H1 (cell line): ENCODE results near the gene SKOR2. TPM values are rescaled to one million over a fixed set of nuclear protein-coding genes. Genes with fewer than 3 reads are reported as not detected.

ENCODE experiments used
- CTCF ChIA-PET: fragments of 300-600 bp; sonication (Branson Sonifier 250); formaldehyde crosslinking; loops from one replicate; lab custom pipeline; 2021; ENCODE audit not compliant: partially characterized antibody; lab: Charles Lee
- POLR2A ChIA-PET: fragments of 300-600 bp; sonication (Branson Sonifier 250); formaldehyde crosslinking; loops from one replicate; lab custom pipeline; 2021; ENCODE audit warnings: inconsistent platforms; ENCODE audit not compliant: partially characterized antibody; lab: Charles Lee
- DNase-seq, 2 experiments: peaks; one replicate each; pipeline versions ENCODE4 v3.0.0 to v3.0.0-alpha.2; 2010 to 2022; ENCODE audit warnings: low spot score in 2 of 2, low read depth in 1 of 2, mixed read lengths in 1 of 2
- FAIRE-seq: peaks from 2 replicates; lab custom pipeline; 2011; peaks lifted over from hg19 to GRCh38; lab: Jason Lieb, UNC
- H2AFZ ChIP-seq: 2 replicates; pipeline ENCODE4 v1.8.1; 2012; ENCODE audit warnings: low read length, inconsistent platforms
- H2AK5ac ChIP-seq: 2 replicates; pipeline ENCODE4 v1.6.1; 2013; ENCODE audit warnings: low read depth, low read length
- H2BK120ac ChIP-seq: replicated peaks from 2 replicates; pipeline ENCODE3; 2013; ENCODE audit warnings: low read depth, low read length, inconsistent platforms
- H2BK12ac ChIP-seq: 2 replicates; pipeline ENCODE4 v1.6.1; 2013; ENCODE audit warnings: low read depth, low read length
- H2BK15ac ChIP-seq: 2 replicates; pipeline ENCODE4 v1.6.1; 2013; ENCODE audit warnings: low read length
- H2BK20ac ChIP-seq: 2 replicates; pipeline ENCODE4 v1.6.1; 2013; ENCODE audit warnings: low read length
- H2BK5ac ChIP-seq: 2 replicates; pipeline ENCODE4 v1.6.1; 2013; ENCODE audit warnings: low read depth, low read length
- H3K14ac ChIP-seq: 2 replicates; pipeline ENCODE4 v1.6.1; 2013; ENCODE audit warnings: inconsistent platforms; ENCODE audit not compliant: insufficient read length
- H3K18ac ChIP-seq: 2 replicates; pipeline ENCODE4 v1.6.1; 2013; ENCODE audit warnings: low read length; ENCODE audit errors: extremely low read depth
- H3K23ac ChIP-seq: 2 replicates; pipeline ENCODE4 v1.6.1; 2013; ENCODE audit warnings: inconsistent platforms; ENCODE audit not compliant: insufficient read length
- H3K23me2 ChIP-seq: 2 replicates; pipeline ENCODE4 v1.6.1; 2013; ENCODE audit warnings: low read depth, low read length
- H3K27ac ChIP-seq: 2 replicates; pipeline ENCODE4 v1.6.1; 2011; ENCODE audit warnings: low read depth, low read length, inconsistent platforms
- H3K27me3 ChIP-seq, 4 experiments: replicated peaks in 1 of 4; 1 replicate in 1 of 4; 2 replicates in 3 of 4; pipeline versions ENCODE4 v1.6.1 to v1.8.1; 2011 to 2013; ENCODE audit warnings: low read length in 3 of 4, mild to moderate bottlenecking in 3 of 4, inconsistent platforms in 2 of 4, mixed read lengths in 2 of 4, moderate library complexity in 1 of 4; ENCODE audit not compliant: control insufficient read depth in 3 of 4, insufficient read depth in 3 of 4; ENCODE audit errors: extremely low read depth in 1 of 4
- H3K36me3 ChIP-seq, 4 experiments: 2 replicates each; pipeline versions ENCODE4 v1.6.1 to v1.8.1; 2011 to 2013; ENCODE audit warnings: mild to moderate bottlenecking in 4 of 4, low read length in 3 of 4, moderate library complexity in 2 of 4, control low read depth in 1 of 4, inconsistent platforms in 1 of 4; ENCODE audit not compliant: insufficient read depth in 4 of 4, control insufficient read depth in 2 of 4
- H3K4ac ChIP-seq: replicated peaks from 2 replicates; pipeline ENCODE3; 2013; ENCODE audit warnings: low read length, low read depth, mixed read lengths, inconsistent platforms; ENCODE audit not compliant: insufficient read length
- H3K4me1 ChIP-seq, 4 experiments: replicated peaks in 1 of 4; 1 replicate in 1 of 4; 2 replicates in 3 of 4; pipeline versions ENCODE4 v1.6.1 to v1.8.1; 2011 to 2013; ENCODE audit warnings: low read length in 3 of 4, inconsistent platforms in 2 of 4, mixed read lengths in 1 of 4; ENCODE audit not compliant: insufficient read depth in 4 of 4, control insufficient read depth in 3 of 4
- H3K4me2 ChIP-seq, 2 experiments: 2 replicates each; pipeline versions ENCODE4 v1.6.1 to v1.8.1; 2011 to 2013; ENCODE audit warnings: low read depth in 2 of 2, low read length in 2 of 2, control low read depth in 1 of 2, inconsistent platforms in 1 of 2, mild to moderate bottlenecking in 1 of 2; ENCODE audit not compliant: insufficient read depth in 1 of 2
- H3K4me3 ChIP-seq, 4 experiments: fragments of 200-600, 300-600 bp in 1 of 4; sonication (generic), shearing (Covaris generic), sonication (Bioruptor Twin) in 1 of 4; 2 replicates each; pipeline versions ENCODE4 v1.5.1 to v1.8.1; 2011 to 2016; ENCODE audit warnings: low read length in 4 of 4, low read depth in 3 of 4, control low read depth in 2 of 4, inconsistent platforms in 2 of 4, mild to moderate bottlenecking in 2 of 4, mixed read lengths in 1 of 4, moderate library complexity in 1 of 4; ENCODE audit not compliant: insufficient read depth in 2 of 4; ENCODE audit errors: extremely low read depth in 1 of 4
- H3K56ac ChIP-seq: replicated peaks from 2 replicates; pipeline ENCODE3; 2013; ENCODE audit warnings: low read depth, mild to moderate bottlenecking, mixed read lengths, low read length, inconsistent platforms; ENCODE audit not compliant: insufficient read length
- H3K79me1 ChIP-seq: 2 replicates; pipeline ENCODE4 v1.6.1; 2013; ENCODE audit warnings: low read depth, low read length, control low read depth
- H3K79me2 ChIP-seq, 2 experiments: 2 replicates each; pipeline versions ENCODE4 v1.6.1 to v1.8.1; 2012 to 2013; ENCODE audit warnings: low read length in 2 of 2, mild to moderate bottlenecking in 2 of 2, inconsistent platforms in 1 of 2; ENCODE audit not compliant: insufficient read depth in 2 of 2, control insufficient read depth in 1 of 2
- H3K9ac ChIP-seq, 4 experiments: replicated peaks in 1 of 4; 1 replicate in 1 of 4; 2 replicates in 3 of 4; pipeline versions ENCODE4 v1.6.1 to v1.8.1; 2011 to 2013; ENCODE audit warnings: low read depth in 3 of 4, low read length in 3 of 4, control low read depth in 2 of 4, mild to moderate bottlenecking in 2 of 4, moderate library complexity in 2 of 4, inconsistent platforms in 1 of 4; ENCODE audit errors: extremely low read depth in 1 of 4
- H3K9me3 ChIP-seq, 2 experiments: 2 replicates each; pipeline versions ENCODE4 v1.6.1 to v1.8.1; 2012 to 2013; ENCODE audit warnings: mild to moderate bottlenecking in 2 of 2, moderate library complexity in 2 of 2, control low read depth in 1 of 2, inconsistent platforms in 1 of 2, low read depth in 1 of 2, low read length in 1 of 2, mixed read lengths in 1 of 2; ENCODE audit not compliant: insufficient read depth in 2 of 2
- H4K20me1 ChIP-seq, 2 experiments: replicated peaks in 1 of 2; 2 replicates each; pipeline versions ENCODE3 to v1.8.1; 2011 to 2013; ENCODE audit warnings: inconsistent platforms in 2 of 2, low read length in 2 of 2, mild to moderate bottlenecking in 1 of 2; ENCODE audit not compliant: insufficient read depth in 2 of 2, control insufficient read depth in 1 of 2
- H4K5ac ChIP-seq: 2 replicates; pipeline ENCODE4 v1.6.1; 2013; ENCODE audit warnings: low read length, low read depth, mixed read lengths, inconsistent platforms; ENCODE audit not compliant: insufficient read length
- H4K8ac ChIP-seq: 2 replicates; pipeline ENCODE4 v1.8.0; 2013; ENCODE audit warnings: mild to moderate bottlenecking, moderate library complexity, low read length, inconsistent platforms; ENCODE audit not compliant: insufficient read depth; ENCODE audit errors: extremely low read depth
- H4K91ac ChIP-seq: replicated peaks from 2 replicates; pipeline ENCODE3; 2013; ENCODE audit warnings: low read length, mixed read lengths, inconsistent platforms; ENCODE audit not compliant: insufficient read length
- BACH1 ChIP-seq: IDR thresholded peaks from 2 replicates; pipeline ENCODE4 v1.6.1; 2012; ENCODE audit warnings: low read length, improper control_type of control experiment
- CBX8 ChIP-seq: fragments of 300-800, 300-1000 bp; sonication (generic); IDR thresholded peaks from 2 replicates; pipeline ENCODE4 v1.7.1; 2016; ENCODE audit warnings: low read depth, low read length, borderline replicate concordance
- CEBPB ChIP-seq: IDR thresholded peaks from 2 replicates; pipeline ENCODE4 v1.6.1; 2012; ENCODE audit warnings: low read depth, low read length
- CHD2 ChIP-seq: IDR thresholded peaks from 2 replicates; pipeline ENCODE4 v1.6.1; 2012; ENCODE audit warnings: low read length, improper control_type of control experiment
- FOSL1 ChIP-seq: IDR thresholded peaks from 2 replicates; pipeline ENCODE4 v1.6.1; 2011; ENCODE audit warnings: mild to moderate bottlenecking, low read depth, low read length, moderate library complexity; ENCODE audit not compliant: insufficient read depth
- HDAC2 ChIP-seq, 2 experiments: fragments of 300-600 bp in 1 of 2; sonication (generic) in 1 of 2; IDR thresholded peaks; 2 replicates each; pipeline ENCODE4 v1.6.1; 2011 to 2012; ENCODE audit warnings: low read depth in 2 of 2, low read length in 2 of 2, mild to moderate bottlenecking in 2 of 2, moderate library complexity in 2 of 2, borderline replicate concordance in 1 of 2, inconsistent platforms in 1 of 2
- NANOG ChIP-seq: IDR thresholded peaks from 2 replicates; pipeline ENCODE4 v1.6.1; 2011; ENCODE audit warnings: low read length, low read depth, mild to moderate bottlenecking, inconsistent platforms; ENCODE audit not compliant: insufficient read depth, poor library complexity, severe bottlenecking
- NRF1 ChIP-seq: IDR thresholded peaks from 2 replicates; pipeline ENCODE4 v1.6.1; 2011; ENCODE audit warnings: mild to moderate bottlenecking, low read depth, low read length, improper control_type of control experiment
- RFX5 ChIP-seq: IDR thresholded peaks from 2 replicates; pipeline ENCODE4 v1.6.1; 2011; ENCODE audit warnings: low read depth, low read length, improper control_type of control experiment, borderline replicate concordance
- SRF ChIP-seq: IDR thresholded peaks from 2 replicates; pipeline ENCODE4 v1.6.1; 2011; ENCODE audit warnings: mild to moderate bottlenecking, low read depth, low read length, moderate library complexity
- polyA plus RNA-seq, 7 experiments: library from polyadenylated mRNA; depleted of rRNA in 3 of 7; stranded (reverse) in 5 of 7; unstranded in 2 of 7; fragments of >200 nt in 5 of 7; fragments of 200-250 nt in 2 of 7; gene quantifications; 1 replicate in 5 of 7; 2 replicates in 1 of 7; 4 replicates in 1 of 7; pipeline versions ENCODE4 v1.2.1 to v1.2.3, GENCODE V29; 2011 to 2013; ENCODE audit warnings: missing spikeins in 2 of 7, mixed read lengths in 2 of 7
- total RNA-seq: library from RNA; stranded (reverse); fragmentation: NEBNext Ultra II Directional; extraction: Animal tissue kit (Norgen Biotek cat#: 25700); gene quantifications from 2 replicates; pipeline ENCODE4 v1.2.1, GENCODE V29; 2021
- TF ChIP-seq, protein P1 (sequence below): IDR thresholded peaks from 2 replicates; pipeline ENCODE4 v1.6.1; 2012; ENCODE audit warnings: inconsistent platforms

The SKOR2 gene
- total and polyA plus RNA-seq, 2 of the 8 experiments (the other 6 are each of a cell fraction or from before 2014, with no cell fraction given): 0.05 to 0.11 TPM

DNA sequence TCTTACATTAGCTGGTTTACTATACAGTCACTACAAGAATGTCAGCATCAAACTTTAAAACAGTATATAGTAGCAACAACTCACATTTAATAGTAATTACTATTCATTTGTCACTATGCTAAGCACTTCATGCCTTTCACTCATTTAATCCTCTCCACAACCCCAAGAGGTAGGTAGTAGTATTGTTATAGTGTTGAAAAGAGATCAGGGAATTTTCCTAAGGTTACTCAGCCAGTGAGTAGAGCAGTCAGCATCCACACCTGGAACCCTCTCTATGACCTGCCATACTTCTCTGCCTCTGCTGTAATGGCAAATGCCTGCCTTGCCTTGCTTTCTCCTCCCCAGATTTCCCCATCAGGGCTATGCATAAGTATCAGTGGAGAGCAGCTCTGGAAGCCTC, 24.8 kb downstream of the SKOR2 start:
- H2BK120ac ChIP-seq: no peak overlapping the region
- no peaks in the 10 kb centered on the region for H4K20me1 ChIP-seq
- H2BK5ac ChIP-seq: no peak overlapping the region
- no peaks in the 10 kb centered on the region for H3K79me1 ChIP-seq
- H2BK20ac ChIP-seq: no peak overlapping the region
- H3K56ac ChIP-seq: no peak overlapping the region
- no peak for DNase-seq
- no peaks in the 10 kb centered on the region for H3K23me2 ChIP-seq
- POLR2A ChIA-PET: no interaction called here
- no peak overlapping the region for H3K9ac ChIP-seq
- no peak overlapping the region for H2AK5ac ChIP-seq
- H3K4me3 ChIP-seq: no peak overlapping the region
- no peak overlapping the region for H4K5ac ChIP-seq
- no peaks in the 10 kb centered on the region for H3K79me2 ChIP-seq
- peaks cover 0 to 3% (median 0%) of the 10 kb centered on the region in 4 experiments; a peak in 2 of 7 replicates for H3K4me1 ChIP-seq
- H3K23ac ChIP-seq: no peak overlapping the region
- no peaks in the 10 kb centered on the region; a peak in 1 of 7 replicates for H3K27me3 ChIP-seq
- H2AFZ ChIP-seq: no peak overlapping the region
- no peak overlapping the region for H3K14ac ChIP-seq
- H3K27ac ChIP-seq: no peak overlapping the region
- H3K9me3 ChIP-seq: no peaks in the 10 kb centered on the region
- no peak for FAIRE-seq
- no peak overlapping the region for H4K8ac ChIP-seq
- no peak overlapping the region for H3K4ac ChIP-seq
- H3K4me2 ChIP-seq: no peak overlapping the region
- no peak overlapping the region for H2BK15ac ChIP-seq
- H3K18ac ChIP-seq: no peak overlapping the region
- no peak overlapping the region for H4K91ac ChIP-seq
- no peaks in the 10 kb centered on the region for H3K36me3 ChIP-seq
- no peak overlapping the region for H2BK12ac ChIP-seq
- CTCF ChIA-PET: interaction anchor here (1.0 to 3.3 kb wide), 4 partner anchors 11 to 530 kb away, joined by 3 to 14 read pairs (median 3); no protein-coding TSS in a partner anchor
- no peak for TF ChIP-seq HDAC2 (IDR thresholded peaks at IDR 0.05; ENCODE audit: borderline replicate concordance in 1 of 2, low read depth in 2 of 2, low read length in 2 of 2)
- TF ChIP-seq BACH1: no peak
- no peak for TF ChIP-seq NANOG
- TF ChIP-seq, protein P1, sequence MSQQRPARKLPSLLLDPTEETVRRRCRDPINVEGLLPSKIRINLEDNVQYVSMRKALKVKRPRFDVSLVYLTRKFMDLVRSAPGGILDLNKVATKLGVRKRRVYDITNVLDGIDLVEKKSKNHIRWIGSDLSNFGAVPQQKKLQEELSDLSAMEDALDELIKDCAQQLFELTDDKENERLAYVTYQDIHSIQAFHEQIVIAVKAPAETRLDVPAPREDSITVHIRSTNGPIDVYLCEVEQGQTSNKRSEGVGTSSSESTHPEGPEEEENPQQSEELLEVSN: no peak
- no peak for TF ChIP-seq RFX5
- no peak for TF ChIP-seq CHD2
- no peak for TF ChIP-seq NRF1
- TF ChIP-seq CEBPB: no peak
- no peak for TF ChIP-seq SRF
- no peak for TF ChIP-seq FOSL1
- no peak for TF ChIP-seq CBX8
